HG02885 (cell line): ENCODE measurements around the gene TRIP6.

Source experiments
- ATAC-seq: cut with Tn5 transposase; IDR thresholded peaks from one replicate; pipeline ENCODE4 v1.9.1; 2021; ENCODE audit warnings: mild to moderate bottlenecking; ENCODE audit not compliant: unreplicated experiment, poor library complexity

TRIP6 gene

DNA sequence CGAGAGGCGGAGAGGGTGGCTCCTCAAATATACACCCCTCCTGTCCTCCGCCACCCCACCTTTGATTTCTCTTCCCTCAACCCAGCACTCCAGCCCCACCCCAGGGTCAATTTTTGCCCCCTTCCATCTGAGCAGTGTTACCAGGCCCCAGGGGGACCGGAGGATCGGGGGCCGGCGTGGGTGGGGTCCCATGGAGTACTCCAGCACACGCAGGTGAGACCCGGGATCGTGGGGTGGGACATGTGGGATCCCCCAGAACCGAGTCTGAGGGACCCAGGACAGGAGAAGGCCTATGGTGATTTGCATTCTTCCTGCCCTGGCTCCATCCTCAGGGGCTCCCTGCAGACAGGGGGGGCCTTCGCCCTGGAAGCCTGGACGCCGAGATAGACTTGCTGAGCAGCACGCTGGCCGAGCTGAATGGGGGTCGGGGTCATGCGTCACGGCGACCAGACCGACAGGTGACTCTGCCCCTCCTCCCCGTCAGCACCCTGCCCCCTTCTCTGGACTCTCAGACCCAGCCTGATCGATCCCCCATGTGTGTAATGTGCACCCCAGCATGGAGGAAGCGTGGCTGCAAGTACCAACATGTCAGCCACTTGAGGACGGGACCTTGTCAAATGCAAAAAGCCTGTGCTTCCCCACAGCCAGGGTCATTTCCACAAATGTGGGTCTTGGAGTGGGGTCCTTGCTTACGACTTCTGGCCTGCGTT, 744 bp downstream of the TRIP6 start:
- peak; percentile 16 for ATAC-seq

DNA sequence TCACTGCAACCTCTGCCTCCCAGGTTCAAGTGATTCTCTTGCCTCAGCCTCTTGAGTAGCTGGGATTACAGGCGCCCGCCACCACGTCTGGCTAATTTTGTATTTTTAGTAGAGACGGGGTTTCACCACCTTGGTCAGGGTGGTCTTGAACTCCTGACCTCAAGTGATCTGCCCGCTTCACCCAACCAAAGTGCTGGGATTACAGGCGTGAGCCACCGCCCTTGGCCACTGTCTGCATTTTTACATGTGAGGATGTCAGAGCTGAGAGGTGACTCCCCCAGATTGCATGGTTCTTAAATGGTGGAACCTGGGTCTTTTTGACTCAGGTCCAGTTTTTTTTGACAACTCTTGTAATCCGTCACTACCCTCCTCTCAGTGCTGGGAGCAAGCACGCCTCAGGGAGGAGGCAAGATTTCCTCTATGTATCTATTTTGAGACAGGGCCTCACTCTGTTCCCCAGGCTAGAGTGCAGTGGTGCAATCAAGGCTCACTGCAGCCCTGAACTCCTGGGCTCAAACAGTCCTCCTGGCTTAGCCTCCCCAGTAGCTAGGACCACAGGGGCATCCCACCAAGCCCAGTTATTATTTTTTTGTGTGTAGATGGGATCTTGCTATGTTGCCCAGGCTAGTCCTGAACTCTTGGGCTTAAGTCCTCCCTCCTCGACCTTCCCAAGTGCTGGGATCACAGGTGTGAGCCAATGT, 6.6 kb downstream of the TRIP6 start:
- no peak for ATAC-seq

DNA sequence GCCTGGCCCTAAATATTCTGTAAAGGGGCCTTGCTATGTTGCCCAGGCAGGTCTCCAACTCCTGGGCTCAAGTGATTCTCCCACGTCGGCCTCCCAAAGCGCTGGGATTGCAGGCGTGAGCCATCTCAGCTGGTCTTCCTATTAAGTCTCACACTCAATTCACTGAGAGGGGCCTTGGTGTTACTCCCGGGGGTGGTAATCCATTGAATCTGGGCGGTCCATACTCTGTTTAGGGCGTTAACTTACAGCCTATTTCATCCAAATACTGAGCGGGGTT, 7.1 kb downstream of the TRIP6 start:
- no peak for ATAC-seq

DNA sequence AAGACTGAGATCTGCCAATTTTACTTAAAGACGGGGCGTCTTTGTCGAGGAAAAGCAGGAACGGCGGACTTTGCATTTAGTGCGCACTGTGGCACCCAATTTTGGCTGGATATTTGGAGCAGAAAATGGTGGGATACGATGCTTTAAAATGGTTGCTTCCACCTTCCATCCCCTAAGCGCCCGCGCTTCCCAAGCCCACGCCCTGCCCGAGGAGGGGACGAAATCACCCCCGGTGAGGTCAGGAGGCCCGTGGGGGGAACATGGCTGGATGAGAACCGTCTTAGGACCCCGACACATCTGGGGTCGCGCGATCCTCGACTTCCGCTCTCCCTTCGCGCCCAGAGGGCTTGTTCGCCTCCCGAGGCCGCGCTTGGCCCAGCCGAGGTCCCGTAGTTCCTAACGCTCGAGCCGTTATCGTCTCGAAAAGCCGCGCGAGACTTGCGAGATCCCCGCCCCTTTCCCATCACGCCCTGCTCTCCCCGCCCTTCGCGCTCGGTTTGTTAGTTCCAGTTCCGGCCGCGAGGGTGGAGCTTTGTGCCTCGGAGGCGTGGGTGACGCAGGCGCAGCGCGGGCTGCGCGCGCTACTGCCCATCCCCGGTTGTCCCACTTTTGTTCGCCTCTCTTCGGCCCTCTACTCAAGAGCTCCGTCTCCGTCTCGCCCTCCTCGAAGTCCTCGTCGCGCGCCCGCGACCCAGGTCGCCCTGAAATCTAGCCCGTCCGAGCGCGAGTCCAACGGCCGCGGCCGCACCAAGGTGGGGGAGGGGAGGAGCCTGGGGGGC, 7.6 kb downstream of the TRIP6 start, which contains the start of gene SRRT:
Gene SRRT, plus strand, starts transcription at position 527 of the 779 bp plus-strand sequence. CDS start 488 bp downstream, outside the sequence.
- ATAC-seq, result peak; percentile 90

GRCh38 chr7:100875356-100875751, 8.2 kb downstream of the TRIP6 start:
- peak; percentile 39 for ATAC-seq

- ATAC-seq, result no peak
Observed at GRCh38 chr7:100878013-100878412, 10.8 kb downstream of the TRIP6 start.

- no peak for ATAC-seq
Observed at GRCh38 chr7:100878685-100879084, 11.5 kb downstream of the TRIP6 start.

DNA sequence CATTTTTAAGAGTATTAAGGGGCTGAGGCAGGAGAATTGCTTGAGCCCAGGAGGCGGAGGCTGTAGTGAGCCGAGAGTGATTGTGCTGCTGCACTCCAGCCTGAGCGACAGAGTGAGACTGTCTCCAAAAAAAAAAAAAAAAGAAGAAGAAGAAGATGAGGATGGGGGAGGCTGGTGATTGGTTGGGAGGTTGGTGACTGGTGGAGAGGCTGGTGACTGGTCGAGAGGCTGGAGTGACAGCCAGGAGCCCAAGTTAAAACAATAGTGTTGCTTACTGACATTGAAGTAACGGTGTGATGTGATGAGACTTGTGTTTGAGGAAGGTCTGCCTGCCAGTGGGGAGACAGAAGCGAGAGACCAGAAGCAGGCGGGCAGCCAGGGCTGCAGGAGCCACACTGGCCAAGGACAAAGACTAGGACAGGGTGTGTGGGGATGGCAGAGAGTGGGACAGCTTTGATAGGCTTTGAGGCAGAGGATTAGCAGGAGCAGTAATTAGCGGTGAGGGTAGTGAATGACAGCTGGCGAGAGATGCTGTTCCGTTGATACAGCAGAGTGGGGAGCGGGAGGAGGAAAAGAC, 12.6 kb downstream of the TRIP6 start:
- no peak for ATAC-seq

DNA sequence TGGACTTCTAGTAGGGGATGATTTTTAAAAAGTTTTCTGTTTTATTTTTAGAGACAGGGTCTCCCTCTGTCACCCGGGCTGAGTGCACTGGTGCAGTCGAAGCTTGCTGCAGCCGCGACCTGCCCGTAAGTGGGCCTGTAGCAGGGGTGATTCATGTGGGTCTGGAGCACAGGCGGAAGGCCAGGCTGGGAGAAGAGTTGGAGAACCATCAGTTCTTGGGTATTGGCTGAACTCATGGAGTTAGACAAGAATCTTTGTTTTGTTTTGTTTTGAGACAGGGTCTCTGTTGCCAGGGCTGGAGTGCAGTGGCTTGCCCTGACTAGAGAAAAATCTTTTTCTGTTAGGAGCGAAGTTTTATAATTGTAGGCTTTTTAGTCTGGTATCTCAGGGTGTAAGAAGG, 13.5 kb downstream of the TRIP6 start:
- no peak for ATAC-seq

DNA sequence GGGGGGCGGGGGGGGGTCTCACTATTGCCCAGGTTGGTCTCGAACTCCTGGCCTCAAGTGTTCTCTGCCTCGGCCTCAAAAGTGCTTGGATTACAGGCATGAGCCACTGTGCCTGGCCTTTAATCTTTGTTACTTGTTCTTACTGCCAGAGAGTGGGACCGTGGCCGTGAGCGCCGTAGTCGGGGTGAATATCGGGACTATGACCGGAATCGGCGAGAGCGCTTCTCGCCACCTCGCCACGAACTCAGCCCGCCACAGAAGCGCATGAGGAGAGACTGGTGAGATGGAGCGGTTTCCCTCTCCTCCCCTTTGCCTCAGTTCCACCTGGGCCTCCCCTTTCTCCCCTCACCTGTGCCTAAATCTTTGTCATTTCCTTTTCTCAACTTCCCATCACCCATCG, 13.9 kb downstream of the TRIP6 start:
- no peak for ATAC-seq

GRCh38 chr7:100882201-100882600, 15.0 kb downstream of the TRIP6 start:
- ATAC-seq, result no peak

- ATAC-seq, result no peak
Observed at GRCh38 chr7:100882785-100883526, 15.8 kb downstream of the TRIP6 start.

DNA sequence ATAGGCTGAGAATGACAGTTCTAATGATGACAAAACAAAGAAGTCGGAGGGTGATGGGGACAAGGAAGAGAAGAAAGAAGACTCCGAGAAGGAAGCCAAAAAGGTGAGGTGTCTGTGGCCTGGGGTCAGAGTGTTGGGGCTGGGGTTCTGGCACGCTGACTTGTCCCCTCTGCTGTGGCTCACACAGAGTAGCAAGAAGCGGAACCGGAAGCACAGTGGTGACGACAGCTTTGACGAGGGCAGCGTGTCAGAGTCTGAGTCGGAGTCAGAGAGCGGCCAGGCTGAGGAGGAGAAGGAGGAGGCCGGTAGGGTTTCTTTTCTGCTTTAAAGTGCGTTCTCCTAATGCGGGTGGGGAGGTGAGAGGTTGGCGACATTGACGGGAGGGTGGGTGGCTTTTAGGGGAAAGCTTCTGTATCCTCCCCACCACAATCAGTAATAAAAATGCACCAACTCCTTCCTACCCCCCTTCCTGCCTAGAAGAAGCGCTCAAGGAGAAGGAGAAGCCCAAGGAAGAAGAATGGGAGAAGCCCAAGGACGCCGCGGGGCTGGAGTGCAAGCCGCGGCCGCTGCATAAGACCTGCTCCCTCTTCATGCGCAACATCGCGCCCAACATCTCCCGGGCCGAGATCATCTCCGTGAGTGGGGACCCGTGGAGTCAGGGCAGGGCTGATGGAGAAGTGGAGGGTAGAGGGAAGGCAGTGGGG, 17.7 kb downstream of the TRIP6 start:
- no peak for ATAC-seq

DNA sequence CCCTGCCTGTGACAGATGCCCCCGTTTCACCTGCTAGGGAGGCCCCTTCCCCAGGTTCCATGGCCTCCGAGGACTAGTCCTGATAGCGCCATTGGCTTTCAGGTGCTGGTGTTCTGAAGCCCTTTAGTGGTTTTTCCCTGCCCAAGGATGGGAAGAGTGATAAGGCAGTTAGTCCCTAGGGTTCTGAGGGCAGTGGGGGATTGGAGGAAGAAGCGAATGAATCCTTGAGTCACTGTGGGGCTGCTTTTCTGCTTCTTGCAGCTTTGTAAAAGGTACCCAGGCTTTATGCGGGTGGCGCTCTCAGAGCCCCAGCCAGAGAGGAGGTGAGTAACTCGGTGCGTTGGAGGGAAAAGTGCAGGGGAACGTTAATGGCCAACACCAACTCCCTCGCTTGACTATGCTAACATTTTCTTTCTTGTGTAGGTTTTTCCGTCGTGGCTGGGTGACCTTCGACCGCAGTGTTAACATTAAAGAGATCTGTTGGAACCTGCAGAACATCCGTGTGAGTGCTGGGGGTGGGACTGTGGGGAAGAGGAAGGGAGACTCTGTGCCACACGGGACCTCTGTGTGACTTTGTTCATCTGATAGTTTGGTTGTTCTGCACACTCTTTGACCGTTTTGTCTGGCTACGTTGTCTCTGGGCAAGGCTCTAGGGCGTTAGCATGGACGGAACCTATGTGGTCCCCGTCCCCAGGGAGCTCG, 18.4 kb downstream of the TRIP6 start:
- no peak for ATAC-seq

DNA sequence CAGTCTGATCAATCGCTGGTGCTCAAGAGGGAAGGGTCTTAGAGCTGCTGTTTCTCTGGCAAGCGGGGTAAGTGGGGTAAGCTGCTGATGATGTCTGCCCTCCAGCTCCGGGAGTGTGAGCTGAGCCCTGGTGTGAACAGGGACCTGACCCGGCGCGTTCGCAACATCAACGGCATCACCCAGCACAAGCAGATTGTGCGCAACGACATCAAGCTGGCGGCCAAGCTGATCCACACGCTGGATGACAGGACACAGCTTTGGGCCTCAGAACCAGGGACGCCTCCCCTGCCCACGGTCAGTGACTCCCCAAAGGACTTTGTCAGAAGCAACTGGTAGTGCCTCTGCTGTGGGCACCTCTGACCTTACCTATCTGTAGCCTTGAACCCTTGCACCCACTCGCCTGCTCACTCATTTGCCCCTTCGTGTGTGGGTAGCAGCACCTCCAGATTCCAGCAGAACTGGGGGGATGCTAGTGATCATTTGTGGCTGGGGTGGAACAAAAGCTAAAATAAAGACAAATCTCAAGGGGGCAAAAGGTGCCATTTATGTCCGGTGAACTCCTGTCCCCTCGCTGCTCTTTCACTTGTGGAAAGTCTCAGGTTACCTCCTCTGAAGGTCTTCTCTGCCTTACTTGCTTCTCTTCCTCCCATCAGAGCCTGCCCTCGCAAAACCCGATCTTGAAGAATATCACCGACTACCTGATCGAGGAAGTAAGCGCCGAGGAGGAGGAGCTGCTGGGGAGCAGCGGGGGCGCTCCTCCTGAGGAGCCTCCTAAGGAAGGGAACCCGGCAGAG, 19.2 kb downstream of the TRIP6 start:
- ATAC-seq, result no peak

GRCh38 chr7:100886936-100887515, 19.8 kb downstream of the TRIP6 start:
- no peak for ATAC-seq

DNA sequence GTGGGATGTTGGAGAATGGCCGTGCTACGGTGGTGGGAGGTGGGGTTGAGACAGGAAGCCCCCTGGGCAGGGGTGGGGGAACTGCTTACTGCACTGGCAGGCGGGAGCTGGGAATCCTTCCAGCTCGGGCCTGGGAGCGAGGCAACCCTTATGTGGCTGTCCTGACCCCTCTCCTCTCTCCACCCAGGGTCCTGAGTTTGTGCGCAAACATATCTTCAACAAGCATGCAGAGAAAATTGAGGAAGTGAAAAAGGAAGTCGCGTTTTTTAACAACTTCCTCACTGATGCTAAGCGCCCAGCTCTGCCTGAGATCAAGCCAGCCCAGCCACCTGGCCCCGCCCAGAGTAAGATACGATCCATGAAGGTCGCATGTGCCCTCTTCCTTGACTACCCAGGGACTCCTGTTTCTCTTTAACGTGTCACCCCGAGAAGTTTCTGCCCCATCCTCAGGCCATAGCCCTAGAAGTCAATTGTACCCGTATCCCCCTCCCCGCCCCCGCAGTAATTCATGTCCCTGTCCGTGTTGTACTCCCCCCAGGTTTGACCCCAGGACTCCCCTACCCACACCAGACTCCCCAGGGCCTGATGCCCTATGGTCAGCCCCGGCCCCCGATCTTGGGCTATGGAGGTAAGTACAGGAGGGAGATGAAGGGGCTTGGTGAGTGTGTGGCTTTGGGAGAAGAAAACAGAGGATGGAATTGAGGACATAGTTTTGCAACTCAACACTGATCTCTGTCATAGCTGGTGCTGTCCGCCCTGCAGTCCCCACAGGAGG, 20.5 kb downstream of the TRIP6 start:
- ATAC-seq, result peak; percentile 35
